Measurements from ENCODE around the gene SNCB. TPM values are rescaled to one million over a fixed set of nuclear protein-coding genes. Genes with fewer than 3 reads are reported as not detected.

SNCB gene
- total RNA-seq, 2 donors from 2014 or later: not detected

DNA sequence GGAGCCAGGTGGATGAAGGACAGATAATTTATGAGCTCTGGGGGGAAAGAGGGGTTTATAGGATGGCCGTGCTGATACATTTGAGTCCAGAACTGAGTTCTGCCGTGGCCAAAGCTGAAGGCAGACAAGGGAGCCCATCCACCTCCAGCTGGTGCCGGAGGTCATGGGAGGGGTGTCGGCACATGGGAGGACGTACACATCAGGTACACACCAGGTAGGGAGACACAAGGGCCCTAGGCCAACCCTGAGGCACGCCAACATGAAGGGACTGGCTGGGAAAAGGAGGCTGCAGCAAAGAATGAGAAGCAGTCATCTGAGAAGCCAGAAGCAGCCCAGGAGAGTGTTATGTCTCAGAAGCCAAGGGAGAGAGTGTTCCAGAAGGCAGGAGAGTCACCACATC is 18.3 kb downstream of the SNCB start:
- Histone ChIP-seq H3K27ac (no peak overlapping the region), H3K4me3 (no peak overlapping the region), H3K9ac (ENCODE audit: low read depth in 2 of 2, low read length in 2 of 2) (no peak overlapping the region), H3K9me3 (no peaks in the 10 kb centered on the region), H3K4me1 (no peaks in the 10 kb centered on the region), H3K27me3 (peaks cover 5% of the 10 kb centered on the region), H3K36me3 (no peaks in the 10 kb centered on the region)
- intact Hi-C loops (cut with DNase I): no loop called here
- no peak for DNase-seq
- TF ChIP-seq, protein P1, sequence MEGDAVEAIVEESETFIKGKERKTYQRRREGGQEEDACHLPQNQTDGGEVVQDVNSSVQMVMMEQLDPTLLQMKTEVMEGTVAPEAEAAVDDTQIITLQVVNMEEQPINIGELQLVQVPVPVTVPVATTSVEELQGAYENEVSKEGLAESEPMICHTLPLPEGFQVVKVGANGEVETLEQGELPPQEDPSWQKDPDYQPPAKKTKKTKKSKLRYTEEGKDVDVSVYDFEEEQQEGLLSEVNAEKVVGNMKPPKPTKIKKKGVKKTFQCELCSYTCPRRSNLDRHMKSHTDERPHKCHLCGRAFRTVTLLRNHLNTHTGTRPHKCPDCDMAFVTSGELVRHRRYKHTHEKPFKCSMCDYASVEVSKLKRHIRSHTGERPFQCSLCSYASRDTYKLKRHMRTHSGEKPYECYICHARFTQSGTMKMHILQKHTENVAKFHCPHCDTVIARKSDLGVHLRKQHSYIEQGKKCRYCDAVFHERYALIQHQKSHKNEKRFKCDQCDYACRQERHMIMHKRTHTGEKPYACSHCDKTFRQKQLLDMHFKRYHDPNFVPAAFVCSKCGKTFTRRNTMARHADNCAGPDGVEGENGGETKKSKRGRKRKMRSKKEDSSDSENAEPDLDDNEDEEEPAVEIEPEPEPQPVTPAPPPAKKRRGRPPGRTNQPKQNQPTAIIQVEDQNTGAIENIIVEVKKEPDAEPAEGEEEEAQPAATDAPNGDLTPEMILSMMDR (IDR thresholded peaks at IDR 0.05): no peak

DNA sequence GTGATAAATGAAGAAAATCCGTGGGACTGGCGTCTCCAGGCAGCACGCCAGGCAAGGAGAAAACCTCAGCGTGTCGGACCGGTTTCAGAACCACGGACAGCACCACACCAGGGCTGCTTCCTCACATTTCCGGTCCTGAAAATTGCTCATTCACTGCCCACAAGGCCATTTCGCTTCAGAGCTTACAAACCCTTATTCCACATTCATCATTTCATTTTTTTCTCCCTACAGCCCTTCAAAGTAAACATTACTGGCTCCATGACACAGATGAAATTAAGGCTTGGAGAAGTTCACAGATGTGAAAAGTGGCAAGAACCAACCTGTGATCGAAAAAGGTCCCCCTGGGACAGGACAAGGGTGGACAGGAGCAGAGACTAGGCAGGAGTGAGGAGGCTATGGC is 18.9 kb downstream of the SNCB start:
- Histone ChIP-seq H3K27ac (no peak overlapping the region), H3K36me3 (no peaks in the 10 kb centered on the region), H3K9ac (ENCODE audit: low read depth in 2 of 2, low read length in 2 of 2) (no peak overlapping the region), H3K4me1 (no peaks in the 10 kb centered on the region), H3K4me3 (no peak overlapping the region), H3K27me3 (peaks cover 5% of the 10 kb centered on the region), H3K9me3 (no peaks in the 10 kb centered on the region)
- DNase-seq: peak; percentile 75
- TF ChIP-seq, protein P1 (IDR thresholded peaks at IDR 0.05): no peak
- intact Hi-C loops (cut with DNase I): no loop called here

DNA sequence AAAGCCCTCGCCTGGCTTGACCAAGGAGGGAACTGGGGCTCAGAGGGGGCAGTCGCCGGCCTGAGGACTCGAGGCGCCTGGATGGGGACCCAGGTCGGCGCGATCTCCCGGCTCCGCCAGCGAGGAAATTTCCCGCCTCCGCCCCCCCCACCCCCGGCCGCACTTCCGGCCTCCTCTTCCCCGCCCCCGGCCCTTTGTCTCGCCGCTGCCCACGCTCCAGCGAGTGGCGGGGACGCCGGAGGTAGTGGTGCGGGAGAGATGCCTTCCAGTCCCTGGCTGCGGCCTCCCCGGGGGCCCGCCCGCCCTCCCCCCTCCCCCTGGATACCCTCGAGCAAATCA is 19.9 kb downstream of the SNCB start:
- no peak overlapping the region for H3K27ac ChIP-seq
- TF ChIP-seq, protein P1 (IDR thresholded peaks at IDR 0.05): no peak
- peak overlapping the region; percentile 69 for H3K4me3 ChIP-seq
- no peak for DNase-seq
- peaks cover 5% of the 10 kb centered on the region for H3K27me3 ChIP-seq
- H3K4me1 ChIP-seq: no peaks in the 10 kb centered on the region
- H3K9me3 ChIP-seq: no peaks in the 10 kb centered on the region
- no peak overlapping the region for H3K9ac ChIP-seq (ENCODE audit: low read depth in 2 of 2, low read length in 2 of 2)
- no peaks in the 10 kb centered on the region for H3K36me3 ChIP-seq
- intact Hi-C loops (cut with DNase I): no loop called here

DNA sequence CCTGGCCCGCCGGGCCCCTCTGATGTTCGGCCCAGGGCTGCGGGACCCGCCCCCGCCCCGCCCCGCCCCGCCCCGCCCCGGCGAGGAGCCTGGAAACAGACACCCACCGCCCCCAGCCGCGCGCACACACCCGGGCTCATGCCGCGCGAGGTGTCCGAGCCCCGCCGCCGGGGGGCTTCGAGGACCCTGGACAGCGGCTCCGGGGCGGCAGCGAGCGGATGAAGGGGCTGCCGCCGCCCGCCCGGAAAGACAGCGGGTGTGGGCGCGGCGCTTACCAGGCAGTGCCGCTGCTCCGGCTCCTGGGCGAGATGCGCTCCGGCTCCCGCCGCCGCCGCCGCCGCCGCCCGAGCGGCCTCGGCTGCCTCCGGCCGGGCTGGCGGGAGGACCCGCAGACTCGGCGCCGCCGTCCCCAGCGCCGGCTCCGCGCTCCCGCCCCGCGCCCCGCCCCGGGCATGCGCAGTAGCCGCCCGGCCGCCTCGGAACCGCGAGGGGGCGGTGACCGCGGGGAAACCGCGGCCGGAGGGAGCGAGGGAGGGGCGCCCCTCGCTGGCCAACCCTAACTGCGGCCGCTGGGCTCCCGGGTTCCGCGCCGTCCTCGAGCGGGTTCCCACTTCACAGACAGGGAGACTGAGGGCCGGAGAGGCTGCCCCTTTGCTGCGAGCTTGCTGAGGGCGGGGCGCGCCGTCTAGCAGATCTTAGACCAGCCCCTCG is 20.5 kb downstream of the SNCB start, which contains the start of gene GPRIN1:
TSS of gene GPRIN1 (minus strand) at position 433 of the 711 bp plus-strand sequence. CDS start 10,322 bp downstream, outside the sequence.
- H3K9me3 ChIP-seq: no peaks in the 10 kb centered on the region
- no peaks in the 10 kb centered on the region for H3K36me3 ChIP-seq
- no peak within 1 kb of the TSS for H3K27ac ChIP-seq
- peaks cover 5% of the 10 kb centered on the region for H3K27me3 ChIP-seq
- TF ChIP-seq, protein P1 (IDR thresholded peaks at IDR 0.05): no peak
- H3K4me3 ChIP-seq: peak within 1 kb of the TSS; percentile 69
- H3K9ac ChIP-seq (ENCODE audit: low read depth in 2 of 2, low read length in 2 of 2): peak within 1 kb of the TSS in 1 of 2 donors; percentile 56
- no peaks in the 10 kb centered on the region for H3K4me1 ChIP-seq
- DNase-seq: peak; percentile 63
- intact Hi-C loops (cut with DNase I): loop anchor here (5.0 kb wide), 1 partner anchor 37 kb away; the partner anchor contains the start of gene TSPAN17

DNA sequence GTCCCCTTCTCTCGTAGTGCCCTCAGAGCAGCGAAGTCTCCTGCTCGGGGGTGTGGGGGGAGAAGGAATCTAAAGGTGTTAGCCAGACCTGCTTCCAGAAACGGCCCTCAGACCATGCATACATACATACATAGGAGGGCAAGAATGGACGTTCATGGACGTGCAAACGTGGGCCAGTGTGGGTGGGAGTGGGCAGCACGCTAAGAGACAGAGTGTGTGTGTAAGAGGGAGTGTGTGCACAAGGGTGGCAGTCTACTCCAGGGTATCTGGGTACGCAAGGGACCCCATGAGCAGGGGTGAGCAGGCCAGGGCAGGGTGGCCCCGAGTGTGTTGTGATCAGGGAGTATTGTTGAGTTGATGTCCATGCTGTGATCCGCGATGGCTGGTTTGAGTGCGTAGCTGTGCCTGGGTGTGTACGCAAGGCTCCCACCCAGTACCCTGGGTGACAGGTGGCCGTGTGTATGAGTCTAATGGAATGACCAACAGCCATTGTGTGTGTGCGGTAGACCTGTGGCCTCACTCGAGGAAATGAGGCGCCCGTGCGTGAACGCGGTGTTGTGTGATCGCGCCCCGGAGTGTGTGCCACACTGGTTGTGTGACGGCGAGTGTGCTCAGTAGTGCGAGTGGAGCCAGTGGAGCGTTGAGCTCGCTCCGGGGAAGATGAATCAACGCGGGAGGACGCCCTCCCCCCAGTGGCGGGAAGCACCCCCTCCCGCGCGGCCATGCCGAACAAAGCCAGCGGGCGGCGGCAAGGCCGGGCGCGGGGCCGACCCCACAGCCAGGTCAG is 21.2 kb downstream of the SNCB start:
- H3K9ac ChIP-seq (ENCODE audit: low read depth in 2 of 2, low read length in 2 of 2): no peak overlapping the region
- H3K27ac ChIP-seq: no peak overlapping the region
- TF ChIP-seq, protein P1 (IDR thresholded peaks at IDR 0.05): no peak
- no peaks in the 10 kb centered on the region for H3K4me1 ChIP-seq
- peaks cover 5% of the 10 kb centered on the region for H3K27me3 ChIP-seq
- intact Hi-C loops (cut with DNase I): loop anchor here (5.0 kb wide), 1 partner anchor 38 kb away; the partner anchor contains the start of gene TSPAN17
- DNase-seq: no peak
- no peaks in the 10 kb centered on the region for H3K9me3 ChIP-seq
- peak overlapping the region; percentile 69 for H3K4me3 ChIP-seq
- H3K36me3 ChIP-seq: no peaks in the 10 kb centered on the region

Measured in colonic mucosa (tissue), 4 donors.